Measurements from ENCODE around the gene TMOD1. TPM values are rescaled to one million over a fixed set of nuclear protein-coding genes. Genes with fewer than 3 reads are reported as not detected.
"Not testable (repeated sequence)": the region's sequence is repeated elsewhere in the genome, so short reads cannot be mapped to it uniquely, and the experiment has no call there.

The TMOD1 gene
- total and polyA plus RNA-seq, 9 of the 15 experiments (the other 6 are each of a cell fraction or from before 2014, with no cell fraction given) = 7.1 to 41.2 (median 14.2) TPM

DNA sequence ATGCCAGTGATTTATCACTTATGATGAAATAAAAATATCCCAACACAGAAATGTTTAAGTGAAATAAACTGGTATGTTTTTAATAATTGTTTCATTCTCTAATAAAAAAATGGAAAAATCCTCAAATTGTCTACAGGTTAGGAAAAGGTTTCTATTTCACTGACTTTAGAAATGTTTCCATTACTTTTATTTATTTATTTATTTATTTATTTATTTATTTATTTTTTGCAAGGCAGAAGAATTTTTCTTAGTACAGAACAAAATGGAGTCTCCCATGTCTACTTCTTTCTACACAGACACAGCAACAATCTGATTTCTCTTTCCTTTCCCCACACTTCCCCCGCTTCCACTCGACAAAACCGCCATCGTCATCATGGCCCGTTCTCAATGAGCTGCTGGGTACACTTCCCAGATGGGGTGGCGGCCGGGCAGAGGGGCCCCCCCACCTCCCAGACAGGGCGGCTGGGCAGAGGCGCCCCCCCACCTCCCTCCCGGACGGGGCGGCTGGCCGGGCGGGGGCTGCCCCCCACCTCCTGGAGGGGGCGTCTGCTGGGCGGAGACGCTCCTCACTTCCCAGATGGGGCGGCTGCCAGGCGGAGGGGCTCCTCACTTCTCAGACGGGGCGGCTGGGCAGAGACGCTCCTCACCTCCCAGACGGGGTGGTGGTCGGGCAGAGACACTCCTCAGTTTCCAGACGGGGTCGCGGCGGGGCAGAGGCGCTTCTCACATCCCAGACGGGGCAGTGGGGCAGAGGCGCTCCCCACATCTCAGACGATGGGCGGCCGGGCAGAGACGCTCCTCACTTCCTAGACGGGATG, 3.7 kb upstream of the TMOD1 start:
- H3K36me3 ChIP-seq (ENCODE audit: control insufficient read depth, insufficient read depth, low read length); intact Hi-C loops (cut with micrococcal nuclease); H3K27me3 ChIP-seq (ENCODE audit: control insufficient read depth in 2 of 2, insufficient read depth in 2 of 2, low read length in 2 of 2); H3K27ac ChIP-seq (ENCODE audit: extremely low read depth, low read depth, low read length); BruUV-seq (replicated peaks); H3K9me1 ChIP-seq (ENCODE audit: control insufficient read depth, insufficient read depth, low read length); DNase-seq (ENCODE audit: extremely low read depth in 1 of 4, low spot score in 3 of 4); H3K4me3 ChIP-seq; H3K9ac ChIP-seq (ENCODE audit: insufficient read depth in 1 of 2, low read depth in 2 of 2, low read length in 2 of 2); ATAC-seq; H4K20me1 ChIP-seq (replicated peaks; ENCODE audit: control insufficient read depth, insufficient read depth, low read length); in situ Hi-C loops (cut with MboI); H3K9me3 ChIP-seq (replicated peaks; ENCODE audit: control insufficient read depth, insufficient read depth, low read depth, low read length); H3K4me2 ChIP-seq (ENCODE audit: insufficient read depth, low read length); H2AFZ ChIP-seq (ENCODE audit: low read depth, low read length); FAIRE-seq; CTCF ChIA-PET (ENCODE audit: low intra/inter-chr PET ratio); POLR2A ChIA-PET: not testable (repeated sequence)
- H3K79me2 ChIP-seq (ENCODE audit: control insufficient read depth, insufficient read depth, low read length) = peaks cover 12% of the 10 kb centered on the region
- 90% methylated on average over 2 of the region's 36 CpGs for WGBS (ENCODE audit: insufficient coverage, low coverage, missing lambda C conversion rate)
- H3K4me1 ChIP-seq (replicated peaks in 1 of 2; ENCODE audit: control insufficient read depth in 2 of 2, insufficient read depth in 2 of 2, low read length in 2 of 2) = peaks cover 10 to 21% of the 10 kb centered on the region in 2 experiments

DNA sequence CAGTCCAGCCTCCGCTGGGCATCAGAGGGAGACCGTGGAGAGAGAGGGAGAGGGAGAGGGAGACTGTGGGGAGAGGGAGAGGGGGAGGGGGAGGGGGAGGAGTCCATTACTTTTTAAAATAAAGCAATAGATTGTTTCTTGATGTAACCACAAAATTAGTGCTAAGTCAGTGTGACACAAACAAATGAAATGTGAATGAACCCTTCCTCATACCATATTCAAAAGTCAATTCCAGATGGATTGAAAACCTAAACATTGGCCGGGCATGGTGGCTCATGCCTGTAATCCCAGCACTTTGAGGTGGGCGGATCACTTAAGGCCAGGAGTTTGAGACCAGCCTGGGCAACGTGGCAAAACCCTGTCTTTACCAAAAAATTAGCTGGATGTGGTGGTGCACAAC, 2.6 kb upstream of the TMOD1 start:
- WGBS (ENCODE audit: insufficient coverage, low coverage, missing lambda C conversion rate) = 54% methylated on average over 3 of the region's 5 CpGs
- not testable (repeated sequence) for BruUV-seq (replicated peaks)

More for the DNA sequence above, 2.6 kb upstream of the TMOD1 start:
- intact Hi-C loops (cut with micrococcal nuclease); CTCF ChIA-PET (ENCODE audit: low intra/inter-chr PET ratio); H4K20me1 ChIP-seq (replicated peaks; ENCODE audit: control insufficient read depth, insufficient read depth, low read length); H3K36me3 ChIP-seq (ENCODE audit: control insufficient read depth, insufficient read depth, low read length); H2AFZ ChIP-seq (ENCODE audit: low read depth, low read length); H3K27me3 ChIP-seq (ENCODE audit: control insufficient read depth in 2 of 2, insufficient read depth in 2 of 2, low read length in 2 of 2); H3K9me3 ChIP-seq (replicated peaks; ENCODE audit: control insufficient read depth, insufficient read depth, low read depth, low read length); FAIRE-seq; POLR2A ChIA-PET; DNase-seq (ENCODE audit: extremely low read depth in 1 of 4, low spot score in 3 of 4); H3K4me3 ChIP-seq; in situ Hi-C loops (cut with MboI); H3K27ac ChIP-seq (ENCODE audit: extremely low read depth, low read depth, low read length); H3K9ac ChIP-seq (ENCODE audit: insufficient read depth in 1 of 2, low read depth in 2 of 2, low read length in 2 of 2); ATAC-seq; H3K9me1 ChIP-seq (ENCODE audit: control insufficient read depth, insufficient read depth, low read length); H3K4me2 ChIP-seq (ENCODE audit: insufficient read depth, low read length): not testable (repeated sequence)
- peaks cover 21% of the 10 kb centered on the region for H3K79me2 ChIP-seq (ENCODE audit: control insufficient read depth, insufficient read depth, low read length)
- peaks cover 18 to 29% of the 10 kb centered on the region in 2 experiments for H3K4me1 ChIP-seq (replicated peaks in 1 of 2; ENCODE audit: control insufficient read depth in 2 of 2, insufficient read depth in 2 of 2, low read length in 2 of 2)
- peak in 1 of 2 experiments; percentile 52; a peak in 1 of 4 replicates for TF ChIP-seq KDM1A (IDR thresholded peaks at IDR 0.05)

Measured in K562 (cell line).